IPS-NIHi11 (cell line): ENCODE results near the gene ADRA1B.
A peak's percentile ranks its signal among the peaks of the same experiment; 100 is the strongest.

Experiments used
- DNase-seq: peaks from one replicate; pipeline ENCODE4 v3.0.0; 2012; ENCODE audit warnings: mixed read lengths, low spot score

The ADRA1B gene

GRCh38 chr5:160018945-160019625 is 102.8 kb downstream of the ADRA1B start:
- DNase-seq: no peak

GRCh38 chr5:160020266-160020770 is 104.0 kb downstream of the ADRA1B start:
- DNase-seq: no peak

DNA sequence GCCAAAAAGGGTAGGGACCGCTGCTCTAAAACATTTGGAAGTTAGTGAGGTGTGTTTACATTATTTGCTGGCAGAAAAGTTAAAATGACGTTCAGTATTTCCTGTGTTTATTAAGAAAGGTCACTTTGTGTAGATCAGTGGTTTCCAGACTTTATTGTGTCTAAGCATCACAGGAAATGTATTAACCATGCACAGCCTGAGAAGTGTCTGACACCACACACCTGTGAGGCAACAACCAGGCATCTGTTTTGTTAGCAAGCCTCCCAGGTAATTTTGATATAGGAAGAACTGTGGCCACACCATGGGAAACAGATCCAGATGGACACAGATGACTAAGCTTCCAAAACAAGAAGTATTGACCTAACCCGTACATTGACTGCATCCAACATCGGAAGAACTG is 104.7 kb downstream of the ADRA1B start:
- no peak for DNase-seq

DNA sequence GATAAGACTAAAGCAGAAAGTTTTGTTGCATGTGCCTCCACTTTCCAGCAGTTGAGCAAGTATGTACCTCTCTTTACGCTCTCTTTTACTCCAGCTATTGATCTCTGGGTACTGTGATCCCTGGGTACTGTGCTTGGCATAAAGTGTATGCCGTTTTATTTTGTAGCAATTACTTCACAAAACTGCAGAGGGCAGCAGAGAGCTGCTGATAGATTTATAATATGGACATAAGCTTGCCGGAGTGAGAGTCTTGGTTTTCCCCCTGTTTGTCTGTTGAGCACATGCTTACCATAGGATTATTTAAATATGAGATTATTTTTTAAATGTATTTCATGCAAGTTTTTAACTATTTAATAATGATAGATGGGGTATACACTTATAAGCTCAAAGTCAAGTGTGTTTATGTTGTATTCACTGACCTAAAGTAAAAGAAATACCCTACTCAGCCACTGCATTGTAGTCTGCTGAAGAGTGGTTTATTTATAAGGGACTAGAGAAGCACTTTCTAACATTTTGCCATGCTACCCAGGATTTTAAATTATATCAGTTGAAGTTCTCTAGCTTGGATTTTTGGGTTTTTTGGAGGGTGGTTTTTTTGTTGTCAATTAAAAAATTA is 105.7 kb downstream of the ADRA1B start:
- peak; percentile 69 for DNase-seq
